ENCODE measurements around the gene GFRA1. TPM values are rescaled to one million over a fixed set of nuclear protein-coding genes. Genes with fewer than 3 reads are reported as not detected.

The GFRA1 gene
- total and polyA plus RNA-seq, 2 of the 8 experiments (the other 6 are each of a cell fraction or from before 2014, with no cell fraction given) = 1.1 to 2.0 TPM

DNA sequence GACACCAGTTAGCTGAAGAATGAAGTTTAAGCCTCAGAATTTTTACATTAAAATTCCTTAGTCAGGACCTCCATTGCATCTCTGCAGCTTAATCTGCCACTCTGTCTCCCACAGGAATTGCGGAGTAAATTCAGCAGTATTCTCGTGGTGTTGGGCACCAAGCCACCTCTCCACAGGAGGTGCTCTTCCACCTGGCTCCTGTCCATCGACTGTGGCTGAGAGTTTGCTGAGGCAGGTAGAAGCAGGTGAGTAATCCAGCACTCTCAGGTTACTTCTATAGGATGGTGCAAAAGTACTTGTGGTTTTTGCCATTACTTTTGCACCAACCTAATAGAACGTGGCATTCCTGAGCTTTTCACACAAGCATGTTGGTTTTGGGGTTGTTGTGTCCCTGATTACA is 134.1 kb downstream of the GFRA1 start:
- FAIRE-seq (no peak), DNase-seq (ENCODE audit: low read depth in 1 of 2, low spot score in 2 of 2) (no peak)
- Histone ChIP-seq H3K79me1 (ENCODE audit: low read depth, low read length) (no peaks in the 10 kb centered on the region), H3K27me3 (replicated peaks in 1 of 4; ENCODE audit: control insufficient read depth in 3 of 4, extremely low read depth in 1 of 4, insufficient read depth in 3 of 4, low read length in 3 of 4) (no peaks in the 10 kb centered on the region), H3K4me3 (ENCODE audit: extremely low read depth in 1 of 4, insufficient read depth in 2 of 4, low read depth in 3 of 4, low read length in 4 of 4) (no peak overlapping the region), H3K36me3 (ENCODE audit: control insufficient read depth in 2 of 4, insufficient read depth in 4 of 4, low read length in 3 of 4) (no peaks in the 10 kb centered on the region), H2BK15ac (ENCODE audit: low read length) (no peak overlapping the region), H2BK20ac (ENCODE audit: low read length) (no peak overlapping the region), H4K8ac (ENCODE audit: extremely low read depth, insufficient read depth, low read length) (no peak overlapping the region), H2BK120ac (replicated peaks; ENCODE audit: low read depth, low read length) (no peak overlapping the region), H3K4me2 (ENCODE audit: insufficient read depth in 1 of 2, low read depth in 2 of 2, low read length in 2 of 2) (no peak overlapping the region), H3K56ac (replicated peaks; ENCODE audit: insufficient read length, low read depth, low read length) (no peak overlapping the region), H4K5ac (ENCODE audit: insufficient read length, low read depth, low read length) (no peak overlapping the region), H2BK12ac (ENCODE audit: low read depth, low read length) (no peak overlapping the region), H3K9ac (replicated peaks in 1 of 4; ENCODE audit: extremely low read depth in 1 of 4, low read depth in 3 of 4, low read length in 3 of 4) (no peak overlapping the region), H3K79me2 (ENCODE audit: control insufficient read depth in 1 of 2, insufficient read depth in 2 of 2, low read length in 2 of 2) (no peaks in the 10 kb centered on the region), H4K91ac (replicated peaks; ENCODE audit: insufficient read length, low read length) (no peak overlapping the region), H2BK5ac (ENCODE audit: low read depth, low read length) (no peak overlapping the region), H2AK5ac (ENCODE audit: low read depth, low read length) (no peak overlapping the region), H3K23me2 (ENCODE audit: low read depth, low read length) (no peaks in the 10 kb centered on the region), H3K9me3 (ENCODE audit: insufficient read depth in 2 of 2, low read depth in 1 of 2, low read length in 1 of 2) (no peaks in the 10 kb centered on the region), H3K14ac (ENCODE audit: insufficient read length) (no peak overlapping the region), H2AFZ (ENCODE audit: low read length) (no peak overlapping the region), H4K20me1 (replicated peaks in 1 of 2; ENCODE audit: control insufficient read depth in 1 of 2, insufficient read depth in 2 of 2, low read length in 2 of 2) (no peaks in the 10 kb centered on the region), H3K23ac (ENCODE audit: insufficient read length) (no peak overlapping the region), H3K4me1 (replicated peaks in 1 of 4; ENCODE audit: control insufficient read depth in 3 of 4, insufficient read depth in 4 of 4, low read length in 3 of 4) (peaks cover 0 to 4% (median 0%) of the 10 kb centered on the region in 4 experiments; a peak in 2 of 7 replicates), H3K18ac (ENCODE audit: extremely low read depth, low read length) (no peak overlapping the region), H3K27ac (ENCODE audit: low read depth, low read length) (no peak overlapping the region), H3K4ac (replicated peaks; ENCODE audit: insufficient read length, low read depth, low read length) (no peak overlapping the region)
- CTCF ChIA-PET (ENCODE audit: partially characterized antibody) = interaction anchor here (0.8 to 2.3 kb wide), 3 partner anchors 12 to 18 kb away, joined by 3 to 10 read pairs (median 5); no protein-coding TSS in a partner anchor
- POLR2A ChIA-PET (ENCODE audit: partially characterized antibody) = no interaction called here
- 88% methylated on average over 4 of the region's 4 CpGs; no CpG with 5 or more reads in 1 of the 2 experiments for WGBS, 2 experiments (ENCODE audit: extremely low coverage in 1 of 2, insufficient coverage in 1 of 2, insufficient read length in 1 of 2, insufficient replicate concordance in 2 of 2, low coverage in 1 of 2, low lambda C conversion rate in 2 of 2, missing lambda C conversion rate in 1 of 2)
- TF ChIP-seq FOSL1 (IDR thresholded peaks at IDR 0.05; ENCODE audit: insufficient read depth, low read depth, low read length) = no peak
- TF ChIP-seq, protein P1, sequence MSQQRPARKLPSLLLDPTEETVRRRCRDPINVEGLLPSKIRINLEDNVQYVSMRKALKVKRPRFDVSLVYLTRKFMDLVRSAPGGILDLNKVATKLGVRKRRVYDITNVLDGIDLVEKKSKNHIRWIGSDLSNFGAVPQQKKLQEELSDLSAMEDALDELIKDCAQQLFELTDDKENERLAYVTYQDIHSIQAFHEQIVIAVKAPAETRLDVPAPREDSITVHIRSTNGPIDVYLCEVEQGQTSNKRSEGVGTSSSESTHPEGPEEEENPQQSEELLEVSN (IDR thresholded peaks at IDR 0.05) = no peak
- TF ChIP-seq SUZ12 (IDR thresholded peaks at IDR 0.05; ENCODE audit: low read length) = no peak
- no peak for TF ChIP-seq SIX5 (IDR thresholded peaks at IDR 0.05; ENCODE audit: low read depth, low read length)
- TF ChIP-seq CBX5 (IDR thresholded peaks at IDR 0.05; ENCODE audit: low read depth, low read length) = no peak
- TF ChIP-seq CHD2 (IDR thresholded peaks at IDR 0.05; ENCODE audit: low read length) = no peak
- TF ChIP-seq RBBP5 (IDR thresholded peaks at IDR 0.05; ENCODE audit: borderline replicate concordance, low read depth, low read length) = no peak
- TF ChIP-seq NANOG (IDR thresholded peaks at IDR 0.05; ENCODE audit: insufficient read depth, low read depth, low read length, poor library complexity, severe bottlenecking) = no peak
- TF ChIP-seq HDAC2 (IDR thresholded peaks at IDR 0.05; ENCODE audit: borderline replicate concordance in 1 of 2, low read depth in 2 of 2, low read length in 2 of 2) = no peak
